ENCODE data around the gene GPX1.

DNA sequence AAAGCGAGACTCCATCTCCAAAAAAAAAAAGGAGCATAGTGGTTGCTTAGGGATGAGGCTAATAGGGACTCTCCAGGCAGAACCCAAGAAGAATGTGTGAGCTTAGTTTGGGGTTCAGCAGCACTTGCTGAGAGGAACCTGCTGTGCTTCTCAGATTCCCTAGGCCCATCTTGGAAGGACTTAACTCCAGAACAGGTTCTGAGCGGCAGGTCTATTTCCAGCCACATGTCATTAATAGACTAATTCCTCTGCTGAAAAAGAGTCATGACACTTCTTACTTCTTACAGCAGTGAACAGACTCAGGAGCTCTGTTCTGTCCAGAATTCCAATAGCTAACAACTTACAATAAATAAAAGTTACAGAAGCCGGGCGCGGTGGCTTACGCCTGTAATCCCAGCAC is 31.1 kb upstream of the GPX1 start:
- TF ChIP-seq POLR2A (IDR thresholded peaks at IDR 0.05): no peak
- TF ChIP-seq EP300 (IDR thresholded peaks at IDR 0.05): no peak

All from tibial nerve (tissue), 3 donors.